K562 (cell line): ENCODE measurements around the gene AQP9. TPM values are rescaled to one million over a fixed set of nuclear protein-coding genes. Genes with fewer than 3 reads are reported as not detected.
A peak's percentile ranks its signal among the peaks of the same experiment; 100 is the strongest.

Experiments used
- KAT8 ChIP-seq: fragments of 450-650 bp; IDR thresholded peaks from 2 replicates; pipeline ENCODE4 v1.6.1; 2016; ENCODE audit warnings: low read depth, mild to moderate bottlenecking
- NRF1 ChIP-seq, 2 experiments: fragments of 450-650 bp; IDR thresholded peaks in 1 of 2; conservative IDR thresholded peaks in 1 of 2; 2 replicates each; pipeline ENCODE4 v1.6.1; 2014; ENCODE audit warnings: mild to moderate bottlenecking in 2 of 2
- PTBP1 ChIP-seq: fragments of 200-400 bp; formaldehyde crosslinking; IDR thresholded peaks from 2 replicates; pipeline ENCODE4 v1.6.1; 2017; ENCODE audit warnings: low read depth, low read length
- RBM14 ChIP-seq: fragments of 200-400 bp; formaldehyde crosslinking; IDR thresholded peaks from 2 replicates; pipeline ENCODE4 v1.6.1; 2018; ENCODE audit warnings: low read depth, mild to moderate bottlenecking, low read length, moderate library complexity, borderline replicate concordance; ENCODE audit not compliant: insufficient read depth
- RBM22 ChIP-seq: fragments of 200-400 bp; formaldehyde crosslinking; IDR thresholded peaks from 2 replicates; pipeline ENCODE4 v1.6.1; 2018; ENCODE audit warnings: low read length, low read depth; ENCODE audit not compliant: poor library complexity, severe bottlenecking
- RCOR1 ChIP-seq, 2 experiments: IDR thresholded peaks; 2 replicates each; pipeline ENCODE4 v1.6.1; 2012; ENCODE audit warnings: low read depth in 2 of 2, low read length in 2 of 2, borderline replicate concordance in 1 of 2, improper control_type of control experiment in 1 of 2
- SLC30A9 ChIP-seq: fragments of 250-450 bp; sonication (Bioruptor Pico); IDR thresholded peaks from 2 replicates; pipeline ENCODE4 v1.8.0; 2022; ENCODE audit warnings: mild to moderate bottlenecking, moderate library complexity
- TAF15 ChIP-seq: fragments of 200-400 bp; formaldehyde crosslinking; IDR thresholded peaks from 2 replicates; pipeline ENCODE4 v1.6.1; 2017; ENCODE audit warnings: mild to moderate bottlenecking, low read depth, low read length, moderate library complexity
- TBL1XR1 ChIP-seq, 2 experiments: IDR thresholded peaks; 2 replicates each; pipeline ENCODE4 v1.6.1; 2012; ENCODE audit warnings: improper control_type of control experiment in 2 of 2, low read length in 2 of 2, mild to moderate bottlenecking in 1 of 2
- ZNF41 ChIP-seq: fragments of 250-450 bp; sonication (Bioruptor Pico); conservative IDR thresholded peaks from 2 replicates; pipeline ENCODE4 v1.4.0; 2020; ENCODE audit warnings: mild to moderate bottlenecking
- ZNF699 ChIP-seq: fragments of 250-450 bp; sonication (Bioruptor Pico); IDR thresholded peaks from 2 replicates; pipeline ENCODE4 v1.8.0; 2021; ENCODE audit warnings: mild to moderate bottlenecking, moderate library complexity; ENCODE audit not compliant: insufficient replicate concordance
- polyA plus RNA-seq, 8 experiments: library from polyadenylated mRNA; depleted of rRNA in 4 of 8; stranded (reverse) in 5 of 8; unstranded in 3 of 8; fragments of >200 nt; fragmentation: Nextera tagmentation in 2 of 8; fragmentation: Illumina TruSeq in 1 of 8; extraction: Ambion mirVana in 2 of 8; extraction: Trizol in 1 of 8; gene quantifications; 2 replicates each; pipeline versions ENCODE4 v1.2.1 to v1.2.3, GENCODE V29; 2011 to 2014; ENCODE audit warnings: inconsistent platforms in 1 of 8, missing spikeins in 1 of 8
- total RNA-seq, 7 experiments: library from RNA; depleted of rRNA in 6 of 7; stranded (reverse); fragments of >200 nt in 6 of 7; fragmentation: Illumina TruSeq in 2 of 7; extraction: Trizol in 2 of 7; gene quantifications; 2 replicates each; pipeline versions ENCODE4 v1.2.1 to v1.2.3, GENCODE V29; 2011 to 2021; ENCODE audit warnings: low replicate concordance in 1 of 7
- TF ChIP-seq, protein P1 (sequence below): fragments of 450-650 bp; IDR thresholded peaks from 2 replicates; pipeline ENCODE4 v1.6.1; 2016; ENCODE audit warnings: mild to moderate bottlenecking, moderate library complexity
- TF ChIP-seq, protein P2 (sequence below): IDR thresholded peaks from 2 replicates; pipeline ENCODE4 v1.6.1; 2016; ENCODE audit warnings: missing genetic modification characterization, missing compliant biosample characterization
- TF ChIP-seq, protein P3 (sequence below), 2 experiments: IDR thresholded peaks; 2 replicates each; pipeline ENCODE4 v1.6.1; 2011; ENCODE audit warnings: borderline replicate concordance in 1 of 2, control low read depth in 1 of 2, low read depth in 1 of 2, low read length in 1 of 2, mild to moderate bottlenecking in 1 of 2, mixed read lengths in 1 of 2, moderate library complexity in 1 of 2; ENCODE audit not compliant: insufficient read depth in 1 of 2, insufficient read length in 1 of 2, poor library complexity in 1 of 2, severe bottlenecking in 1 of 2; ENCODE audit errors: extremely low read depth in 1 of 2

The AQP9 gene
- total and polyA plus RNA-seq, 9 of the 15 experiments (the other 6 are each of a cell fraction or from before 2014, with no cell fraction given): 0.04 to 0.33 (median 0.07) TPM; not detected in 4

- TF ChIP-seq, protein P1, sequence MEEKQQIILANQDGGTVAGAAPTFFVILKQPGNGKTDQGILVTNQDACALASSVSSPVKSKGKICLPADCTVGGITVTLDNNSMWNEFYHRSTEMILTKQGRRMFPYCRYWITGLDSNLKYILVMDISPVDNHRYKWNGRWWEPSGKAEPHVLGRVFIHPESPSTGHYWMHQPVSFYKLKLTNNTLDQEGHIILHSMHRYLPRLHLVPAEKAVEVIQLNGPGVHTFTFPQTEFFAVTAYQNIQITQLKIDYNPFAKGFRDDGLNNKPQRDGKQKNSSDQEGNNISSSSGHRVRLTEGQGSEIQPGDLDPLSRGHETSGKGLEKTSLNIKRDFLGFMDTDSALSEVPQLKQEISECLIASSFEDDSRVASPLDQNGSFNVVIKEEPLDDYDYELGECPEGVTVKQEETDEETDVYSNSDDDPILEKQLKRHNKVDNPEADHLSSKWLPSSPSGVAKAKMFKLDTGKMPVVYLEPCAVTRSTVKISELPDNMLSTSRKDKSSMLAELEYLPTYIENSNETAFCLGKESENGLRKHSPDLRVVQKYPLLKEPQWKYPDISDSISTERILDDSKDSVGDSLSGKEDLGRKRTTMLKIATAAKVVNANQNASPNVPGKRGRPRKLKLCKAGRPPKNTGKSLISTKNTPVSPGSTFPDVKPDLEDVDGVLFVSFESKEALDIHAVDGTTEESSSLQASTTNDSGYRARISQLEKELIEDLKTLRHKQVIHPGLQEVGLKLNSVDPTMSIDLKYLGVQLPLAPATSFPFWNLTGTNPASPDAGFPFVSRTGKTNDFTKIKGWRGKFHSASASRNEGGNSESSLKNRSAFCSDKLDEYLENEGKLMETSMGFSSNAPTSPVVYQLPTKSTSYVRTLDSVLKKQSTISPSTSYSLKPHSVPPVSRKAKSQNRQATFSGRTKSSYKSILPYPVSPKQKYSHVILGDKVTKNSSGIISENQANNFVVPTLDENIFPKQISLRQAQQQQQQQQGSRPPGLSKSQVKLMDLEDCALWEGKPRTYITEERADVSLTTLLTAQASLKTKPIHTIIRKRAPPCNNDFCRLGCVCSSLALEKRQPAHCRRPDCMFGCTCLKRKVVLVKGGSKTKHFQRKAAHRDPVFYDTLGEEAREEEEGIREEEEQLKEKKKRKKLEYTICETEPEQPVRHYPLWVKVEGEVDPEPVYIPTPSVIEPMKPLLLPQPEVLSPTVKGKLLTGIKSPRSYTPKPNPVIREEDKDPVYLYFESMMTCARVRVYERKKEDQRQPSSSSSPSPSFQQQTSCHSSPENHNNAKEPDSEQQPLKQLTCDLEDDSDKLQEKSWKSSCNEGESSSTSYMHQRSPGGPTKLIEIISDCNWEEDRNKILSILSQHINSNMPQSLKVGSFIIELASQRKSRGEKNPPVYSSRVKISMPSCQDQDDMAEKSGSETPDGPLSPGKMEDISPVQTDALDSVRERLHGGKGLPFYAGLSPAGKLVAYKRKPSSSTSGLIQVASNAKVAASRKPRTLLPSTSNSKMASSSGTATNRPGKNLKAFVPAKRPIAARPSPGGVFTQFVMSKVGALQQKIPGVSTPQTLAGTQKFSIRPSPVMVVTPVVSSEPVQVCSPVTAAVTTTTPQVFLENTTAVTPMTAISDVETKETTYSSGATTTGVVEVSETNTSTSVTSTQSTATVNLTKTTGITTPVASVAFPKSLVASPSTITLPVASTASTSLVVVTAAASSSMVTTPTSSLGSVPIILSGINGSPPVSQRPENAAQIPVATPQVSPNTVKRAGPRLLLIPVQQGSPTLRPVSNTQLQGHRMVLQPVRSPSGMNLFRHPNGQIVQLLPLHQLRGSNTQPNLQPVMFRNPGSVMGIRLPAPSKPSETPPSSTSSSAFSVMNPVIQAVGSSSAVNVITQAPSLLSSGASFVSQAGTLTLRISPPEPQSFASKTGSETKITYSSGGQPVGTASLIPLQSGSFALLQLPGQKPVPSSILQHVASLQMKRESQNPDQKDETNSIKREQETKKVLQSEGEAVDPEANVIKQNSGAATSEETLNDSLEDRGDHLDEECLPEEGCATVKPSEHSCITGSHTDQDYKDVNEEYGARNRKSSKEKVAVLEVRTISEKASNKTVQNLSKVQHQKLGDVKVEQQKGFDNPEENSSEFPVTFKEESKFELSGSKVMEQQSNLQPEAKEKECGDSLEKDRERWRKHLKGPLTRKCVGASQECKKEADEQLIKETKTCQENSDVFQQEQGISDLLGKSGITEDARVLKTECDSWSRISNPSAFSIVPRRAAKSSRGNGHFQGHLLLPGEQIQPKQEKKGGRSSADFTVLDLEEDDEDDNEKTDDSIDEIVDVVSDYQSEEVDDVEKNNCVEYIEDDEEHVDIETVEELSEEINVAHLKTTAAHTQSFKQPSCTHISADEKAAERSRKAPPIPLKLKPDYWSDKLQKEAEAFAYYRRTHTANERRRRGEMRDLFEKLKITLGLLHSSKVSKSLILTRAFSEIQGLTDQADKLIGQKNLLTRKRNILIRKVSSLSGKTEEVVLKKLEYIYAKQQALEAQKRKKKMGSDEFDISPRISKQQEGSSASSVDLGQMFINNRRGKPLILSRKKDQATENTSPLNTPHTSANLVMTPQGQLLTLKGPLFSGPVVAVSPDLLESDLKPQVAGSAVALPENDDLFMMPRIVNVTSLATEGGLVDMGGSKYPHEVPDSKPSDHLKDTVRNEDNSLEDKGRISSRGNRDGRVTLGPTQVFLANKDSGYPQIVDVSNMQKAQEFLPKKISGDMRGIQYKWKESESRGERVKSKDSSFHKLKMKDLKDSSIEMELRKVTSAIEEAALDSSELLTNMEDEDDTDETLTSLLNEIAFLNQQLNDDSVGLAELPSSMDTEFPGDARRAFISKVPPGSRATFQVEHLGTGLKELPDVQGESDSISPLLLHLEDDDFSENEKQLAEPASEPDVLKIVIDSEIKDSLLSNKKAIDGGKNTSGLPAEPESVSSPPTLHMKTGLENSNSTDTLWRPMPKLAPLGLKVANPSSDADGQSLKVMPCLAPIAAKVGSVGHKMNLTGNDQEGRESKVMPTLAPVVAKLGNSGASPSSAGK: no peak
- TF ChIP-seq NRF1 (conservative IDR thresholded peaks at IDR 0.05 in 1 of 2, IDR thresholded peaks at IDR 0.05 in 1 of 2) (peak in 1 of 2 experiments; percentile 37; a peak in 2 of 4 replicates), SLC30A9 (CRISPR knock-in tag) (no peak), TAF15 (no peak), ZNF699 (CRISPR knock-in tag) (no peak), KAT8 (no peak), RBM22 (no peak), RBM14 (no peak), ZNF41 (CRISPR knock-in tag) (no peak), TBL1XR1 (IDR thresholded peaks at IDR 0.05; ENCODE audit: low read length in 2 of 2) (peak in 1 of 2 experiments; percentile 89; a peak in 2 of 4 replicates), RCOR1 (IDR thresholded peaks at IDR 0.05; ENCODE audit: borderline replicate concordance in 1 of 2, low read depth in 2 of 2, low read length in 2 of 2) (peak; percentile 70 to 98; a peak in 2 of 4 replicates), PTBP1 (no peak)
- TF ChIP-seq, protein P2, sequence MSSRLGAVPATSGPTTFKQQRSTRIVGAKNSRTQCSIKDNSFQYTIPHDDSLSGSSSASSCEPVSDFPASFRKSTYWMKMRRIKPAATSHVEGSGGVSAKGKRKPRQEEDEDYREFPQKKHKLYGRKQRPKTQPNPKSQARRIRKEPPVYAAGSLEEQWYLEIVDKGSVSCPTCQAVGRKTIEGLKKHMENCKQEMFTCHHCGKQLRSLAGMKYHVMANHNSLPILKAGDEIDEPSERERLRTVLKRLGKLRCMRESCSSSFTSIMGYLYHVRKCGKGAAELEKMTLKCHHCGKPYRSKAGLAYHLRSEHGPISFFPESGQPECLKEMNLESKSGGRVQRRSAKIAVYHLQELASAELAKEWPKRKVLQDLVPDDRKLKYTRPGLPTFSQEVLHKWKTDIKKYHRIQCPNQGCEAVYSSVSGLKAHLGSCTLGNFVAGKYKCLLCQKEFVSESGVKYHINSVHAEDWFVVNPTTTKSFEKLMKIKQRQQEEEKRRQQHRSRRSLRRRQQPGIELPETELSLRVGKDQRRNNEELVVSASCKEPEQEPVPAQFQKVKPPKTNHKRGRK (tag): no peak
- TF ChIP-seq, protein P3, sequence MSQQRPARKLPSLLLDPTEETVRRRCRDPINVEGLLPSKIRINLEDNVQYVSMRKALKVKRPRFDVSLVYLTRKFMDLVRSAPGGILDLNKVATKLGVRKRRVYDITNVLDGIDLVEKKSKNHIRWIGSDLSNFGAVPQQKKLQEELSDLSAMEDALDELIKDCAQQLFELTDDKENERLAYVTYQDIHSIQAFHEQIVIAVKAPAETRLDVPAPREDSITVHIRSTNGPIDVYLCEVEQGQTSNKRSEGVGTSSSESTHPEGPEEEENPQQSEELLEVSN (IDR thresholded peaks at IDR 0.05; ENCODE audit: borderline replicate concordance in 1 of 2, extremely low read depth in 1 of 2, insufficient read depth in 1 of 2, insufficient read length in 1 of 2, low read depth in 1 of 2, low read length in 1 of 2, poor library complexity in 1 of 2, severe bottlenecking in 1 of 2): no peak
Observed at GRCh38 chr15:58203537-58203936, 65.4 kb downstream of the AQP9 start (continued).
